HEK293 (cell line): ENCODE data around the gene FTO.

ENCODE experiments used
- BCL11B ChIP-seq: fragments of 450-650 bp; formaldehyde crosslinking; IDR thresholded peaks from 2 replicates; pipeline ENCODE4 v1.5.1; 2016; ENCODE audit warnings: low read depth, missing biosample characterization, missing genetic modification characterization
- GFI1B ChIP-seq: fragments of 450-650 bp; formaldehyde crosslinking; IDR thresholded peaks from 2 replicates; pipeline ENCODE4 v1.5.1; 2016; ENCODE audit warnings: missing biosample characterization, missing genetic modification characterization
- IKZF3 ChIP-seq: fragments of 450-650 bp; IDR thresholded peaks from 2 replicates; pipeline ENCODE4 v1.5.0; 2018; ENCODE audit warnings: missing biosample characterization, mild to moderate bottlenecking, missing genetic modification characterization, moderate library complexity
- KLF10 ChIP-seq: fragments of 450-650 bp; IDR thresholded peaks from 2 replicates; pipeline ENCODE4 v1.5.1; 2018; ENCODE audit warnings: missing biosample characterization, mild to moderate bottlenecking, missing genetic modification characterization
- KLF9 ChIP-seq: fragments of 450-650 bp; formaldehyde crosslinking; IDR thresholded peaks from 2 replicates; pipeline ENCODE4 v1.5.1; 2016; ENCODE audit warnings: missing biosample characterization, missing genetic modification characterization, low read depth
- OSR2 ChIP-seq: fragments of 450-650 bp; formaldehyde crosslinking; IDR thresholded peaks from 2 replicates; pipeline ENCODE4 v1.5.1; 2016; ENCODE audit warnings: missing biosample characterization, missing genetic modification characterization
- WT1 ChIP-seq: fragments of 450-650 bp; formaldehyde crosslinking; IDR thresholded peaks from 2 replicates; pipeline ENCODE4 v1.5.1; 2016; ENCODE audit warnings: missing biosample characterization, missing genetic modification characterization
- YY2 ChIP-seq: fragments of 450-650 bp; formaldehyde crosslinking; IDR thresholded peaks from 2 replicates; pipeline ENCODE4 v1.5.1; 2016; ENCODE audit warnings: missing biosample characterization, missing genetic modification characterization
- ZBTB8A ChIP-seq: fragments of 450-650 bp; formaldehyde crosslinking; IDR thresholded peaks from 2 replicates; pipeline ENCODE4 v1.5.1; 2016; ENCODE audit warnings: missing biosample characterization, missing genetic modification characterization
- ZNF214 ChIP-seq: fragments of 450-650 bp; formaldehyde crosslinking; IDR thresholded peaks from 2 replicates; pipeline ENCODE4 v1.5.1; 2017; ENCODE audit warnings: missing biosample characterization, mild to moderate bottlenecking, missing genetic modification characterization, borderline replicate concordance
- ZNF24 ChIP-seq: fragments of 450-650 bp; formaldehyde crosslinking; IDR thresholded peaks from 2 replicates; pipeline ENCODE4 v1.5.1; 2016; ENCODE audit warnings: missing biosample characterization, missing genetic modification characterization
- ZNF302 ChIP-seq: fragments of 450-650 bp; formaldehyde crosslinking; IDR thresholded peaks from 2 replicates; pipeline ENCODE4 v1.5.1; 2016; ENCODE audit warnings: missing biosample characterization, missing genetic modification characterization, low read depth
- ZNF335 ChIP-seq: fragments of 450-650 bp; formaldehyde crosslinking; conservative IDR thresholded peaks from 2 replicates; pipeline ENCODE4 v1.5.1; 2016; ENCODE audit warnings: missing biosample characterization, missing genetic modification characterization
- ZNF629 ChIP-seq: fragments of 450-650 bp; formaldehyde crosslinking; IDR thresholded peaks from 2 replicates; pipeline ENCODE4 v1.5.1; 2017; ENCODE audit warnings: missing biosample characterization, missing genetic modification characterization
- ZNF76 ChIP-seq: fragments of 450-650 bp; formaldehyde crosslinking; IDR thresholded peaks from 2 replicates; pipeline ENCODE4; 2016; ENCODE audit warnings: low read depth, missing biosample characterization, missing genetic modification characterization, borderline replicate concordance
- ZXDB ChIP-seq: fragments of 450-650 bp; formaldehyde crosslinking; IDR thresholded peaks from 2 replicates; pipeline ENCODE4 v1.5.1; 2016; ENCODE audit warnings: missing biosample characterization, missing genetic modification characterization
- TF ChIP-seq, protein P1 (sequence below): fragments of 450-650 bp; formaldehyde crosslinking; IDR thresholded peaks from 2 replicates; pipeline ENCODE4 v1.5.1; 2017; ENCODE audit warnings: missing biosample characterization, missing genetic modification characterization
- TF ChIP-seq, protein P2 (sequence below): fragments of 450-650 bp; formaldehyde crosslinking; IDR thresholded peaks from 2 replicates; pipeline ENCODE4 v1.5.1; 2017; ENCODE audit warnings: missing biosample characterization, missing genetic modification characterization
- TF ChIP-seq, protein P3 (sequence below): fragments of 450-650 bp; IDR thresholded peaks from 2 replicates; pipeline ENCODE4 v1.5.1; 2018; ENCODE audit warnings: missing biosample characterization, mild to moderate bottlenecking, missing genetic modification characterization
- TF ChIP-seq, protein P4 (sequence below): fragments of 450-650 bp; formaldehyde crosslinking; IDR thresholded peaks from 2 replicates; pipeline ENCODE4 v1.5.1; 2016; ENCODE audit warnings: missing biosample characterization, missing genetic modification characterization

Gene FTO

DNA sequence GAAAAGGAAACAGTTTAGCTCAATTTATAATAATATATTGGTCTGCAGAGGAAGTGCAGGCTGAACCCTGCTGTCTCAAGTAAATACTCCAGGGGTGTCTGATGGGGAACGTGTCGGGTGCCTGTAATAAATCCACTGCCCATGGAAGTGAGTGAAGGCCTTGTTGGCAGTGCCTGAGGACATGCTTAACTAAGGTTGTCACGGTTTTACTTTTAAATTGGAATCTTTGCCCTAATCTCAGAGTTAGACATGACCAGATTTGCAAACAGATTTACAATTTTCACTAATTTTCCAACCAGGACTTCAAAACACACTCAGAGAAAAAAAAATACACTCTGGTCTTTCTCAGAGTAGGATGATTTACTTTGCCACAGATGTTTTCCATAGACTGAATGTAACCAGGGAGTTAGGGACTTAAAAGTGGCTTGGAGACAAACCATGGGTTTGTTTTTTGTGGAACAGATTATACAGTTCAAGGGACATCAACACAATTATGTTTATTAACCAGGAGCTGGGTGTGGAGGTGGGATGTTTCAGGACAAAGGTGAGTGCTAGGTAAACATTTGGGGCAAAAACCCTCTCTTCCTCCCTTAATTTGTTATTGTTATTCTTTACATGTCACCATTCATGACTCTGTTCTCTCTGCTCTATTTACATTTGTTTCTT lies 144.5 kb downstream of the FTO start (continued):
- TF ChIP-seq, protein P1, sequence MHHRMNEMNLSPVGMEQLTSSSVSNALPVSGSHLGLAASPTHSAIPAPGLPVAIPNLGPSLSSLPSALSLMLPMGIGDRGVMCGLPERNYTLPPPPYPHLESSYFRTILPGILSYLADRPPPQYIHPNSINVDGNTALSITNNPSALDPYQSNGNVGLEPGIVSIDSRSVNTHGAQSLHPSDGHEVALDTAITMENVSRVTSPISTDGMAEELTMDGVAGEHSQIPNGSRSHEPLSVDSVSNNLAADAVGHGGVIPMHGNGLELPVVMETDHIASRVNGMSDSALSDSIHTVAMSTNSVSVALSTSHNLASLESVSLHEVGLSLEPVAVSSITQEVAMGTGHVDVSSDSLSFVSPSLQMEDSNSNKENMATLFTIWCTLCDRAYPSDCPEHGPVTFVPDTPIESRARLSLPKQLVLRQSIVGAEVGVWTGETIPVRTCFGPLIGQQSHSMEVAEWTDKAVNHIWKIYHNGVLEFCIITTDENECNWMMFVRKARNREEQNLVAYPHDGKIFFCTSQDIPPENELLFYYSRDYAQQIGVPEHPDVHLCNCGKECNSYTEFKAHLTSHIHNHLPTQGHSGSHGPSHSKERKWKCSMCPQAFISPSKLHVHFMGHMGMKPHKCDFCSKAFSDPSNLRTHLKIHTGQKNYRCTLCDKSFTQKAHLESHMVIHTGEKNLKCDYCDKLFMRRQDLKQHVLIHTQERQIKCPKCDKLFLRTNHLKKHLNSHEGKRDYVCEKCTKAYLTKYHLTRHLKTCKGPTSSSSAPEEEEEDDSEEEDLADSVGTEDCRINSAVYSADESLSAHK (tag by site-specific recombination): peak; percentile 58; the same call in 1 of the 2 replicates
- no peak for TF ChIP-seq ZNF302 (tag by site-specific recombination)
- TF ChIP-seq, protein P2, sequence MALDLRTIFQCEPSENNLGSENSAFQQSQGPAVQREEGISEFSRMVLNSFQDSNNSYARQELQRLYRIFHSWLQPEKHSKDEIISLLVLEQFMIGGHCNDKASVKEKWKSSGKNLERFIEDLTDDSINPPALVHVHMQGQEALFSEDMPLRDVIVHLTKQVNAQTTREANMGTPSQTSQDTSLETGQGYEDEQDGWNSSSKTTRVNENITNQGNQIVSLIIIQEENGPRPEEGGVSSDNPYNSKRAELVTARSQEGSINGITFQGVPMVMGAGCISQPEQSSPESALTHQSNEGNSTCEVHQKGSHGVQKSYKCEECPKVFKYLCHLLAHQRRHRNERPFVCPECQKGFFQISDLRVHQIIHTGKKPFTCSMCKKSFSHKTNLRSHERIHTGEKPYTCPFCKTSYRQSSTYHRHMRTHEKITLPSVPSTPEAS (tag by site-specific recombination): no peak
- TF ChIP-seq ZNF629 (tag by site-specific recombination): no peak
- TF ChIP-seq YY2 (tag by site-specific recombination): no peak
- TF ChIP-seq BCL11B: no peak
- TF ChIP-seq ZXDB: peak; percentile 42
- TF ChIP-seq ZBTB8A (tag by site-specific recombination): peak; percentile 61
- 0 out of 2 replicates have a peak, but pooled peaks have one; percentile 21 for TF ChIP-seq KLF10
- TF ChIP-seq ZNF214 (tag by site-specific recombination): no peak
- TF ChIP-seq ZNF24 (tag by site-specific recombination): peak; percentile 40; the same call in 1 of the 2 replicates
- TF ChIP-seq, protein P3, sequence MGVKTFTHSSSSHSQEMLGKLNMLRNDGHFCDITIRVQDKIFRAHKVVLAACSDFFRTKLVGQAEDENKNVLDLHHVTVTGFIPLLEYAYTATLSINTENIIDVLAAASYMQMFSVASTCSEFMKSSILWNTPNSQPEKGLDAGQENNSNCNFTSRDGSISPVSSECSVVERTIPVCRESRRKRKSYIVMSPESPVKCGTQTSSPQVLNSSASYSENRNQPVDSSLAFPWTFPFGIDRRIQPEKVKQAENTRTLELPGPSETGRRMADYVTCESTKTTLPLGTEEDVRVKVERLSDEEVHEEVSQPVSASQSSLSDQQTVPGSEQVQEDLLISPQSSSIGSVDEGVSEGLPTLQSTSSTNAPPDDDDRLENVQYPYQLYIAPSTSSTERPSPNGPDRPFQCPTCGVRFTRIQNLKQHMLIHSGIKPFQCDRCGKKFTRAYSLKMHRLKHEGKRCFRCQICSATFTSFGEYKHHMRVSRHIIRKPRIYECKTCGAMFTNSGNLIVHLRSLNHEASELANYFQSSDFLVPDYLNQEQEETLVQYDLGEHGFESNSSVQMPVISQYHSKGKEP (tag by site-specific recombination): peak; percentile 86
- TF ChIP-seq OSR2: peak; percentile 42
- TF ChIP-seq KLF9: no peak
- TF ChIP-seq ZNF76 (tag by site-specific recombination): no peak
- peak; percentile 73 for TF ChIP-seq IKZF3
- peak; percentile 60 for TF ChIP-seq WT1 (tag by site-specific recombination)
- TF ChIP-seq ZNF335 (tag by site-specific recombination): peak; percentile 53
- TF ChIP-seq, protein P4, sequence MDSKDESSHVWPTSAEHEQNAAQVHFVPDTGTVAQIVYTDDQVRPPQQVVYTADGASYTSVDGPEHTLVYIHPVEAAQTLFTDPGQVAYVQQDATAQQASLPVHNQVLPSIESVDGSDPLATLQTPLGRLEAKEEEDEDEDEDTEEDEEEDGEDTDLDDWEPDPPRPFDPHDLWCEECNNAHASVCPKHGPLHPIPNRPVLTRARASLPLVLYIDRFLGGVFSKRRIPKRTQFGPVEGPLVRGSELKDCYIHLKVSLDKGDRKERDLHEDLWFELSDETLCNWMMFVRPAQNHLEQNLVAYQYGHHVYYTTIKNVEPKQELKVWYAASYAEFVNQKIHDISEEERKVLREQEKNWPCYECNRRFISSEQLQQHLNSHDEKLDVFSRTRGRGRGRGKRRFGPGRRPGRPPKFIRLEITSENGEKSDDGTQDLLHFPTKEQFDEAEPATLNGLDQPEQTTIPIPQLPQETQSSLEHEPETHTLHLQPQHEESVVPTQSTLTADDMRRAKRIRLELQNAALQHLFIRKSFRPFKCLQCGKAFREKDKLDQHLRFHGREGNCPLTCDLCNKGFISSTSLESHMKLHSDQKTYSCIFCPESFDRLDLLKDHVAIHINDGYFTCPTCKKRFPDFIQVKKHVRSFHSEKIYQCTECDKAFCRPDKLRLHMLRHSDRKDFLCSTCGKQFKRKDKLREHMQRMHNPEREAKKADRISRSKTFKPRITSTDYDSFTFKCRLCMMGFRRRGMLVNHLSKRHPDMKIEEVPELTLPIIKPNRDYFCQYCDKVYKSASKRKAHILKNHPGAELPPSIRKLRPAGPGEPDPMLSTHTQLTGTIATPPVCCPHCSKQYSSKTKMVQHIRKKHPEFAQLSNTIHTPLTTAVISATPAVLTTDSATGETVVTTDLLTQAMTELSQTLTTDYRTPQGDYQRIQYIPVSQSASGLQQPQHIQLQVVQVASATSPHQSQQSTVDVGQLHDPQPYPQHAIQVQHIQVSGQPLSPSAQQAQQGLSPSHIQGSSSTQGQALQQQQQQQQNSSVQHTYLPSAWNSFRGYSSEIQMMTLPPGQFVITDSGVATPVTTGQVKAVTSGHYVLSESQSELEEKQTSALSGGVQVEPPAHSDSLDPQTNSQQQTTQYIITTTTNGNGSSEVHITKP (tag by site-specific recombination): no peak
- TF ChIP-seq GFI1B: peak; percentile 90
- TF ChIP-seq, all 188 proteins: peak for 17
